ENCODE data around the gene JCAD.
"Not testable (repeated sequence)": the region's sequence is repeated elsewhere in the genome, so short reads cannot be mapped to it uniquely, and the experiment has no call there.

JCAD gene, protein sequence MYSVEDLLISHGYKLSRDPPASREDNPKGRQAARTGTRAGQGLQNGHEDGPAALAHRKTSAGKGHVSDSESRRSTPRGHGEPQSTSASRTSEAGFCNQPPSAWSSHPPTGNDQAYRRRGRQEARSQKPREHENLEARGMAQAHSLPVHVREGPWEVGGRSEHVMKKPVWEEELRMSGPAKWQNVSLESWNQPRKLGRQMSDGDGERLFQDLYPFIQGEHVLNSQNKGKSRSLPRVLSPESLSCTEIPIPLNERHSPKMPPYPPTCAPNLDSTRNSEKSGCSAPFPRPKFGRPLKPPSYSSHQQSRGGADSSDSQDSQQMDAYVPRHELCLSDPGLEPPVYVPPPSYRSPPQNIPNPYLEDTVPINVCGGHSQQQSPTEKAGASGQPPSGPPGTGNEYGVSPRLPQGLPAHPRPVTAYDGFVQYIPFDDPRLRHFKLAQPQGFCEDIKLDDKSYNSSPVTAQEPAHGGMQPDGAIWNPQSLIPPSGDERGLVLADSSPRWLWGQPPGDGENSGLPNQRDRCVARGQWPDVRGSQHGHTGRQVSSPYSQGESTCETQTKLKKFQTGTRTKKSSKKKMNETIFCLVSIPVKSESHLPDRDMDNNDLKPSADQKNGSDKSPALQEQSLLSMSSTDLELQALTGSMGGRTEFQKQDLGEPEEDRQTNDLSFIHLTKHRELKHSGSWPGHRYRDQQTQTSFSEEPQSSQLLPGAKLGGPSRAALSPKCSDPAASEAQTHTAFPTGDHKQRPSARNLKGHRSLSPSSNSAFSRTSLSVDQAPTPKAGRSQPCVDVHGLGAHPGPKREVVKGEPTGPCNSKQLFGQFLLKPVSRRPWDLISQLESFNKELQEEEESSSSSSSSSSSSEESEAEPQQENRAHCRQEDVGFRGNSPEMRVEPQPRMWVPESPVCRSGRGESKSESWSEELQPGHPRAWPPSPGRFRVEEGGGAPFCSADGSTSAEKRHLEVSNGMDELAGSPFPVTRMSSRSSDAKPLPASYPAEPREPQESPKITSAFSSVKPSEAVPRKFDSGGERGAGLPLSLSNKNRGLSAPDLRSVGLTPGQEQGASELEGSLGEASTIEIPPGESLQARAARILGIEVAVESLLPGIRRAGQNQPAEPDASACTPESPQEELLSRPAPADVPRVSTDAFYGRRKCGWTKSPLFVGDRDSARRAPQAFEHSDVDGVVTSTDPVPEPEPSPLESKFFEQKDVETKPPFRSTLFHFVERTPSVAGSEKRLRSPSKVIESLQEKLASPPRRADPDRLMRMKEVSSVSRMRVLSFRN (N-terminal part only)

DNA sequence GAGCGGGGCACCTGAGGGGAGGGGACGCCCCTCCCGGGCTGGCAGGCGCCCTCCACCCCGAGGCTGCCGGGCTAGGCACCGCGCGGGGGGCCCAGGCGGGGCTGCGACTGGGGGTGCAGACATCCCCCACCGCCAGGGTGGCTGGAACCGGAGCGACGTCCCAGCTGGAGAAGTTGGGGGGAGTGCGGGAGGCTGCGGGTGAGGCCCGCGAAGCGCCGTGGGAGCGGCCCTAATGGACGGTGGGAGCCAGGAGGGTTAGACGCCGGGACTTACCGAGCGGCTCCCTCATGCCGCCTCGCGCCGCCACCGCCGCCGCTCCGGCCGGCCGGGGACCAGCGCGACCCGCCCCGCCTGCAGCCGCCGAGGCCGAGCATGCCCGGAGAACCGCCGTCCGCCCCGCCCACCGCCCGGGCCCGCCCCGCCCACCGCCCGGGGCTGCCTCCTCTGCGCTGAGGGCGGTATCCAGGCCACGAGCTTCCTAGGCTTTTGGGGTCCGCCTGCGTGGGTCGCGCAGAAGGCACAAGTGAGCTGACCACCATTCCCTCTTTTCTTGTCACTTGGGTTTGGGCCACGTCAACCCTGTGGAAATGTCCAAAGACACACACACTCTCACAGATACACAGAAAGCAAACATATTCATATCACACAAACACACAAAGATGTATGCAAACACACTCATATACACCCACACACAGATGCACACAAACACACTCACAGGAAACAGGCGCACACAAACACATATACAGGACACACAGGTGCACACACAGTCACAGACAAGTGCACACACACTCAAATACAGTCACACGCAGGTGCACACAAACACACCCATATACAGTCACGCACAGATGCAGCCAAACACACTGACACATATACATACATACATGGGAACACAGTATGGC lies at the start of gene JCAD:
Gene JCAD (minus strand): TSS at position 378 of the 899 bp plus-strand sequence. CDS start 11,774 bp downstream, outside the sequence.
- DNase-seq (ENCODE audit: extremely low read depth in 1 of 2, low read depth in 1 of 2): peak; percentile 16 to 33

DNA sequence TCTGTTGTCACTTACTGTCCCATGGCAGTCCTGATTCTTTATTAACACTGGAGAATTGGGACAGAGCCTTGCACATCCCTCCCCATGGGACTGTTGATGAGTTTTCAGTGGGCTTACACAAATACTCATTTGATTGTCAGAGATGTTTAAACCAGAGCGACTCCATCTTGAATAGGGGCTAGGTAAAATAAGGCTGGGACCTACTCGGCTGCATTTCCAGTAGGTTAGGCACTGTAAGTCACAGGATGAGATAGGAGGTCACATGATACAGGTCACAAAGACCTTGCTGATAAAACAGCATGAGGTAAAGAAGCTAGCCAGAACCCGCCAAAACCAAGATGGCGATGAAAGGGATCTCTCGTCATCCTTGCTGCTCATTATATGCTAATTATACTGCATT lies 47.6 kb upstream of the JCAD start:
- no peak for DNase-seq (ENCODE audit: extremely low read depth in 1 of 2, low read depth in 1 of 2)

GRCh38 chr10:30103595-30104320 lies 44.4 kb upstream of the JCAD start:
- DNase-seq (ENCODE audit: extremely low read depth in 1 of 2, low read depth in 1 of 2): no peak

DNA sequence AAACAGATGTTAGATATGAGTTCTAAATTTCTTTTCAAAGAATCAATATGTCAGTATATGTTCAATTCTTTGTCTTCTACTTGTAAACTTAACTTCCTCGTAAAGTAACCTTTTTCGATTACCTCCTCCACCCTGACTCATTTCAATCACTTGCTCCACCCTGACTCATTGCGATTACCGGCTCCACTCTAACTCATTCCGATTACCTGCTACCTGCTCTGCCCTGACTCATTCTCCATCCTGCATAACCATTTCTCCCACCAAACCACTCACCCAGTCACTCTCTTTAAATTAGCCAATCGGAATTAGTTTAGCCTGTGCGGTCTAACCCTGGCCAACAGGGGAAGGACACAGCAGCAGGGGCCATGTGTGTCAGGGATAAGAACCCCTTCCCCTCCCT lies 40.3 kb upstream of the JCAD start:
- DNase-seq (ENCODE audit: extremely low read depth in 1 of 2, low read depth in 1 of 2): not testable (repeated sequence)

GRCh38 chr10:30099101-30099500 lies 39.7 kb upstream of the JCAD start:
- no peak for DNase-seq (ENCODE audit: extremely low read depth in 1 of 2, low read depth in 1 of 2)

DNA sequence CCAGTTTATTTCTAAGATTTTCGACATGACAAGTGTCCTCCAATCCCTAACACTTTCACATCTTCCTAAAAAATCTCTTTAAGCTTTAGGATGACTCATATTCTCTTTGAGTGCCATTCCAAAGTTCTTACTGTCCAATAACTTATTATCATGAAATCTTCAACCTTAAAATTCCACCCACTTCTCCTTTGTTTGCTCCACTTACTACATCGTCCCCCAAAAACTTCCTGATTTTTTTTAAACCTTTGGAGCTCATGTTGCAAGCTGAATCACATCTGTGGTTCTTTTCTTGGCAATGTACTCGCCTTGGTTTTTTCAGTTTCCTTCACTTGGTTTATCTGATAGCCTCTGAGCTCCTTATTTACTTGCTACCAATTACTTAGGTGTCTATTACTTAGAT lies 39.2 kb upstream of the JCAD start:
- no peak for DNase-seq (ENCODE audit: extremely low read depth in 1 of 2, low read depth in 1 of 2)

- no peak for DNase-seq (ENCODE audit: extremely low read depth in 1 of 2, low read depth in 1 of 2)
These were observed 37.2 kb upstream of the JCAD start for GRCh38 chr10:30096564-30096963.

DNA sequence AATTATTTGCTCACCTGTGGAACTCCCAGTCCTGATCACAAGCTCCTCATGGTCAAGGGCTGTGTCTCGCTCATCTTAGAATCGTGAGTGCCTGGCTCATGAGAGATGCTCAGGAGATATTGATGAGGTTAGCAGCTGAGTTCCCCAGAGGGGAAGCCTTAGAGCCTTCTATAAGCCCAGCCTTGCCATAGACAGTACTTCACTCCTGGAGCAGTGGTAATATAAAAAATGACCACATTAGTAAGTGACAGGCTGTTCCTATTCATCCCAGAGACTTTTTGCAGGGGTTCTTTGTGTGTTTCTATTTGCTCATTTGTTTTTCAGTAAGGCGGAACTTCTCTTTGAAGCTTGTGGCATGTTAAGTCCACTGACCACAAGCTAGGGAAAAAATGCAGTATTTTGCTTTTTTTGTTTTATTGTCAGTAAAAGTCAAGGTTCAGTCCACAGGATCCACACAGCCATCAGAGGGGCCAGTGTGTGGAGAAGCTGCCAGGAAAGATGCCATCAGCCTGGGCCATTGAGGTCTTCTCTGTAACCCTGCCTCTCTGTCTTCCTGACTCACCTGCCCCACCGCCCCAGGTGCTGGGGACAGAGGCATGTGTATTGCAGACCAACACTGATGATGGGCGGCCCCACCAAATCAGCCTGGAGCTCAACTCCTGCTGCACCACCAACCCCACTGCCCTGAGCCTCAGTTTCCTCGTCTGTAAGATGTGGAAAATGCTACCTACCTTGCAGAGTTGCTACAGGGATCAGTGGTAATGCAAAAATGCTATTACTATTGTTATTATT lies 36.4 kb upstream of the JCAD start:
- no peak for DNase-seq (ENCODE audit: extremely low read depth in 1 of 2, low read depth in 1 of 2)

- DNase-seq (ENCODE audit: extremely low read depth in 1 of 2, low read depth in 1 of 2): no peak
These were observed 35.2 kb upstream of the JCAD start for GRCh38 chr10:30094601-30095000.

GRCh38 chr10:30093303-30093950 lies 34.0 kb upstream of the JCAD start:
- DNase-seq (ENCODE audit: extremely low read depth in 1 of 2, low read depth in 1 of 2): no peak

GRCh38 chr10:30092151-30092790 lies 32.9 kb upstream of the JCAD start:
- no peak for DNase-seq (ENCODE audit: extremely low read depth in 1 of 2, low read depth in 1 of 2)

DNA sequence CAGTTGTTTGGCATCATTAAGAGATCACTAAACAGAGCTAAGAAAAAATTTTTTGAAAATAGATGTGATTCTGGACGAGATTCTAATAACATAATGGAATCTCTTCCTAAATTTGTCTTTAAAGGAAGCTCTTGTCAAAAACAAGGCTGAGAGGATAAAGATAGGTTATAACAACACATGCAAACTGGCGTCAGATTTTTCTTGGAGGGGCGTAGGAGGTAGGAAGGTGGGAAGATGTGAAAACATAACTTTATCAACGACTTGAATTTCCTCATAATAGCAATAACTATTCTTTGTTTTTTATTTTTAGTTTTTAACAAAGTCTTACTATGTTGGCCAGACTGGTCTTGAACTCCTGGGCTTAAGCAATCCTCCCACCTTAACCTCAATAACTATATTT lies 31.8 kb upstream of the JCAD start:
- DNase-seq (ENCODE audit: extremely low read depth in 1 of 2, low read depth in 1 of 2): no peak

DNA sequence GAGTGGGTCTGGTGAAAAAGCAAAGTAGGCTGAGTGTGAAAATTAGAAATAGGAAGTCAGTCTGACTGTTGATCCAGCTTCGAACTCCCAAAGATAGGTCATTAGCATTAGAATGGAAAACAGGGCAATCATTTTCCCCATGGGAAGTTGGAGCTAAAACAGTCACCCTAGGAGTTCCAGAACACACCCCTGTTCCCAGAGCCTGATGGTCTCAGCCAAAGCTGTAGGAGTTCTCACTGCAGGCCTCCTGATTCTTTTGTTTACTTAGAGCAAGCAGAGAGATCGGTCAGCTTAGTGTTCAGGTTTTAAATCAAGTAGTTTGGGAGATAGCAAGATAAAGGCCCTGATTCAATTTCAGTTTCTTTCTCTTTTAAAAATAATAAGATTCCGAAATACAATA lies 28.8 kb upstream of the JCAD start:
- no peak for DNase-seq (ENCODE audit: extremely low read depth in 1 of 2, low read depth in 1 of 2)

- DNase-seq (ENCODE audit: extremely low read depth in 1 of 2, low read depth in 1 of 2): no peak
These were observed 24.5 kb upstream of the JCAD start for GRCh38 chr10:30083934-30084333.

- DNase-seq (ENCODE audit: extremely low read depth in 1 of 2, low read depth in 1 of 2): no peak
These were observed 21.8 kb upstream of the JCAD start for GRCh38 chr10:30081182-30081581.

DNA sequence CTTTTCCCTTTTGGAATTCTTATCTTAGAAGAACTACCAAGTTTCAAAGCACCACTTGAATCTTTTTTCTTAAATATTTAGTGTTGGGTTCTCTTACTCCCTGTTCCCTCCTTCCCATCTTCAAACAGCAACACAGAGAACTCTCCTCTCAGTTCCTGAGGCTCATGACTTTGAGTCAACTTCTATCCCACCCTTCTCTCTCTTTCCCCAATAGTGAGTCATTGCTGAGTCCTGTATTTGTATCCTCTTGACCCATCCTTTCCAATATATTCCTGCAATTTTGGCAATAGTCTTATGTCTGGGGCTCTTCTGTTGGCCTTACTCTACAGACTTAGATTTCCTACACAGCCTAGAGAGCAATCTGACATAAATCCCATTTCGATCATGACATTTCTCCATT lies 20.8 kb upstream of the JCAD start:
- no peak for DNase-seq (ENCODE audit: extremely low read depth in 1 of 2, low read depth in 1 of 2)

DNA sequence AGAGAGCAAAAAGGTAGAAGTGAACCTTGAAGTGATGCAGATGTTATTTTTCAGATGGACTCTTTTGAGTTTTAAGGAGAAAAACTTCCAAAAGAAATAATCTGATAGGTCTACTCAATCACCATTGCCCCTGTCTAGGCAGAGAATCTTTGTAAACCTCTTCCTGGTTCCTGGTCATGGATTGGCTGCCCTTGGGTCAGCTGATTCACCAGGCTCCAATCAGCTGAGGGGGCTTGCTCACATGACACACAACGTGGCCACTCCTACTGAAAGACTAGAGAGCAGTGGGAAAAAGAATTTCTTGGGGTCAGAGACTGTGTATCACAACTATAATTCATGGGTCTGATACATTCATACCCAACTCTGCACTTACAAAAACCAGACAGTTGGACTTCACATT lies 20.0 kb upstream of the JCAD start:
- DNase-seq (ENCODE audit: extremely low read depth in 1 of 2, low read depth in 1 of 2): no peak

GRCh38 chr10:30075481-30075880 lies 16.1 kb upstream of the JCAD start:
- DNase-seq (ENCODE audit: extremely low read depth in 1 of 2, low read depth in 1 of 2): no peak

All from stimulated activated CD8-positive, alpha-beta memory T cell treated with anti-CD3 and anti-CD28 coated beads, Interleukin-7, amount 100 ng/mL, for 48 hours (primary cell).